Endothelial cell of umbilical vein (primary cell): ENCODE measurements around the gene UBAP2L. TPM values are rescaled to one million over a fixed set of nuclear protein-coding genes. Genes with fewer than 3 reads are reported as not detected.

Experiments used
- BruUV-seq: library from RNA; stranded (reverse); fragments of 400-500 nt; replicated peaks from 2 replicates; lab custom pipeline; 2021; lab: Mats Ljungman, UMichigan
- CTCF ChIA-PET: fragments of 300-600, 350-600 bp; sonication (Branson Sonifier 250); formaldehyde crosslinking; loops from one replicate; lab custom pipeline; 2021; ENCODE audit warnings: antibody characterized with exemption, inconsistent platforms; lab: Charles Lee
- POLR2A ChIA-PET: fragments of 300-600, 350-600 bp; sonication (Branson Sonifier 250); formaldehyde crosslinking; loops from one replicate; lab custom pipeline; 2021; ENCODE audit warnings: antibody characterized with exemption, inconsistent platforms; lab: Charles Lee
- DNase-seq: peaks from one replicate; pipeline ENCODE4 v3.0.0-alpha.2; 2011; ENCODE audit warnings: low read depth, low spot score
- FAIRE-seq: peaks from 2 replicates; lab custom pipeline; 2011; peaks lifted over from hg19 to GRCh38; lab: Jason Lieb, UNC
- H2AFZ ChIP-seq: 2 replicates; pipeline ENCODE4 v1.6.0; 2012; ENCODE audit warnings: low read depth, low read length, control low read depth, inconsistent platforms
- H3K27ac ChIP-seq: 2 replicates; pipeline ENCODE4 v1.5.1; 2011; ENCODE audit warnings: low read depth, mild to moderate bottlenecking, control low read depth, low read length, moderate library complexity; ENCODE audit not compliant: insufficient read depth
- H3K27me3 ChIP-seq, 2 experiments: 2 replicates each; pipeline versions ENCODE4 v1.6.0 to v1.6.1; 2011; ENCODE audit warnings: low read length in 2 of 2, mixed read lengths in 1 of 2; ENCODE audit not compliant: control insufficient read depth in 2 of 2, insufficient read depth in 2 of 2
- H3K36me3 ChIP-seq, 2 experiments: 2 replicates in 1 of 2; 3 replicates in 1 of 2; pipeline ENCODE4 v1.5.1; 2011; ENCODE audit warnings: low read length in 2 of 2, mild to moderate bottlenecking in 1 of 2, moderate library complexity in 1 of 2; ENCODE audit not compliant: control insufficient read depth in 2 of 2, insufficient read depth in 2 of 2; ENCODE audit errors: extremely low read depth in 1 of 2
- H3K4me1 ChIP-seq: 3 replicates; pipeline ENCODE4 v1.5.1; 2011; ENCODE audit warnings: mild to moderate bottlenecking, low read length; ENCODE audit not compliant: control insufficient read depth, insufficient read depth; ENCODE audit errors: extremely low read depth
- H3K4me2 ChIP-seq: 2 replicates; pipeline ENCODE4 v1.6.1; 2011; ENCODE audit warnings: low read length, control low read depth, mixed read lengths; ENCODE audit not compliant: insufficient read depth
- H3K4me3 ChIP-seq, 3 experiments: fragments of 200-600 bp in 1 of 3; sonication (generic), shearing (Covaris generic) in 1 of 3; replicated peaks in 1 of 3; 2 replicates each; pipeline ENCODE4 v1.5.1; 2011 to 2016; ENCODE audit warnings: control low read depth in 3 of 3, low read length in 3 of 3, mild to moderate bottlenecking in 2 of 3, inconsistent platforms in 1 of 3, low read depth in 1 of 3, moderate library complexity in 1 of 3; ENCODE audit not compliant: insufficient read depth in 1 of 3
- H3K79me2 ChIP-seq: 2 replicates; pipeline ENCODE4 v1.6.0; 2012; ENCODE audit warnings: low read length, inconsistent platforms; ENCODE audit not compliant: control insufficient read depth, insufficient read depth
- H3K9ac ChIP-seq: replicated peaks from 2 replicates; pipeline ENCODE3; 2011; ENCODE audit warnings: low read length, control low read depth; ENCODE audit not compliant: insufficient read depth; ENCODE audit errors: extremely low read depth
- H3K9me1 ChIP-seq: replicated peaks from 3 replicates; pipeline ENCODE4 v1.6.0; 2011; ENCODE audit warnings: mild to moderate bottlenecking, low read length; ENCODE audit not compliant: control insufficient read depth, insufficient read depth; ENCODE audit errors: extremely low read depth
- H3K9me3 ChIP-seq: replicated peaks from 2 replicates; pipeline ENCODE4 v1.5.1; 2012; ENCODE audit warnings: low read length, inconsistent platforms; ENCODE audit not compliant: control insufficient read depth, insufficient read depth
- H4K20me1 ChIP-seq: replicated peaks from 2 replicates; pipeline ENCODE3; 2011; ENCODE audit warnings: mild to moderate bottlenecking, low read length; ENCODE audit not compliant: control insufficient read depth, insufficient read depth; ENCODE audit errors: extremely low read depth
- EZH2 ChIP-seq: IDR thresholded peaks from 2 replicates; pipeline ENCODE4 v1.6.1; 2012; ENCODE audit warnings: borderline replicate concordance, low read depth, mild to moderate bottlenecking, moderate library complexity, low read length, inconsistent platforms; ENCODE audit not compliant: severe bottlenecking
- FOS ChIP-seq: IDR thresholded peaks from 2 replicates; pipeline ENCODE4 v1.6.1; 2011; ENCODE audit warnings: mild to moderate bottlenecking, low read length, moderate library complexity, borderline replicate concordance; ENCODE audit not compliant: insufficient read depth
- GATA2 ChIP-seq: IDR thresholded peaks from 2 replicates; pipeline ENCODE4 v1.7.0; 2011; ENCODE audit warnings: low read depth, mild to moderate bottlenecking, moderate library complexity, mixed read lengths, low read length; ENCODE audit not compliant: insufficient read length, insufficient read depth
- JUN ChIP-seq: IDR thresholded peaks from 2 replicates; pipeline ENCODE4 v1.6.1; 2011; ENCODE audit warnings: borderline replicate concordance, low read depth; ENCODE audit not compliant: insufficient read length, insufficient read depth
- MYC ChIP-seq: IDR thresholded peaks from one replicate; pipeline ENCODE4 v1.6.1; 2011; ENCODE audit warnings: mild to moderate bottlenecking, low read depth, low read length
- POLR2A ChIP-seq: IDR thresholded peaks from 2 replicates; pipeline ENCODE4 v1.6.1; 2012; ENCODE audit warnings: low read depth, mild to moderate bottlenecking, control low read depth, low read length
- POLR2AphosphoS5 ChIP-seq: IDR thresholded peaks from 2 replicates; pipeline ENCODE4 v1.6.1; 2012; ENCODE audit warnings: low read depth, mild to moderate bottlenecking, control low read depth, low read length, moderate library complexity; ENCODE audit not compliant: insufficient read depth
- dilution Hi-C: fragments of 300-500 bp; cut with MboI; formaldehyde crosslinking; loops from one replicate; pipeline ENCODE4 v1.15.0; 2019; ENCODE audit warnings: low sequenced_read_pairs; ENCODE audit not compliant: extremely low pct_ligation_motif_present
- intact Hi-C: fragments of 100-400 bp; cut with micrococcal nuclease; formaldehyde crosslinking; loops from one replicate; pipeline ENCODE4 v1.10.0; 2022
- polyA plus RNA-seq, 4 experiments: library from polyadenylated mRNA; depleted of rRNA in 3 of 4; stranded (reverse) in 3 of 4; unstranded in 1 of 4; fragments of >200 nt; gene quantifications; 2 replicates each; pipeline versions ENCODE4 v1.2.1 to v1.2.3, GENCODE V29; 2011 to 2012; ENCODE audit warnings: missing spikeins in 1 of 4
- total RNA-seq: library from RNA; stranded (reverse); gene quantifications from 2 replicates; pipeline ENCODE4 v1.2.3, GENCODE V29; 2021
- TF ChIP-seq, protein P1 (sequence below), 2 donors: IDR thresholded peaks; 1 replicate in 1 of 2; 2 replicates in 1 of 2; pipeline ENCODE4 v1.5.1; 2011; ENCODE audit warnings: low read length in 2 of 2, mild to moderate bottlenecking in 2 of 2, moderate library complexity in 2 of 2, control low read depth in 1 of 2, inconsistent platforms in 1 of 2, low read depth in 1 of 2; ENCODE audit not compliant: insufficient read depth in 1 of 2; ENCODE audit errors: extremely low read depth in 1 of 2
- TF ChIP-seq, protein P2 (sequence below): IDR thresholded peaks from 2 replicates; pipeline ENCODE4 v1.6.1; 2011; ENCODE audit not compliant: insufficient read depth, insufficient read length

Gene UBAP2L
- total and polyA plus RNA-seq, 2 donors (not counting 3 experiments of a cell fraction or from before 2014, with no cell fraction given) = 229 to 280 TPM

DNA sequence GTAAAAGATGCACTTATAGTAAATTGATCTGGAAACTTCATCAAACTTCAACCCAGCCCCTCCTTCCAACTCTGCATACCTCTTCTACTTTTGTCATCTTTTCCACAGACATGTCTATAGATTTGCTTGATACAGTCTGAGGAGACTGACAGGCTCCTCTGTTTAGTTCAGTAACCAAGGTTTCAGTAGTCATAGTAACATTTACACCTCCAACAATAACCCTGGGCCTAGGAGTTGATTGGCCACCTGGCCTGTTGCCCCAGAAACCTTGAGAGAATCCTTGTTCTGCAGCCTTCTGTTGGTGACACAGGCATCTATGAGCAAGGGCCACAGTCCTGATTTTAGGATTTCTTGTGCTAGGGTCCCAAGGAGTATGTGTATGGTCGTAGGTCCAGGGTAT, 14.6 kb upstream of the UBAP2L start, which contains the start of gene CFAP141:
Gene CFAP141, minus strand, starts transcription at position 138 of the 400 bp plus-strand sequence. Its CDS starts 26 bp downstream, at position 112.
- Histone ChIP-seq H3K36me3 (peaks cover 13 to 24% of the 10 kb centered on the region in 2 experiments), H3K27me3 (no peaks in the 10 kb centered on the region), H2AFZ (no peak within 1 kb of the TSS), H3K9me1 (no peaks in the 10 kb centered on the region), H3K27ac (no peak within 1 kb of the TSS), H3K4me2 (no peak within 1 kb of the TSS), H4K20me1 (no peaks in the 10 kb centered on the region), H3K9ac (no peak within 1 kb of the TSS), H3K4me3 (no peak within 1 kb of the TSS), H3K9me3 (no peaks in the 10 kb centered on the region), H3K79me2 (no peaks in the 10 kb centered on the region), H3K4me1 (no peaks in the 10 kb centered on the region)
- intact Hi-C loops = no loop called here
- no TSS peak for BruUV-seq
- ChIA-PET POLR2A (no interaction called here), CTCF (no interaction called here)
- TF ChIP-seq FOS (no peak), POLR2A (no peak), POLR2AphosphoS5 (no peak), EZH2 (no peak), JUN (no peak), MYC (no peak), GATA2 (no peak)
- TF ChIP-seq, protein P1, sequence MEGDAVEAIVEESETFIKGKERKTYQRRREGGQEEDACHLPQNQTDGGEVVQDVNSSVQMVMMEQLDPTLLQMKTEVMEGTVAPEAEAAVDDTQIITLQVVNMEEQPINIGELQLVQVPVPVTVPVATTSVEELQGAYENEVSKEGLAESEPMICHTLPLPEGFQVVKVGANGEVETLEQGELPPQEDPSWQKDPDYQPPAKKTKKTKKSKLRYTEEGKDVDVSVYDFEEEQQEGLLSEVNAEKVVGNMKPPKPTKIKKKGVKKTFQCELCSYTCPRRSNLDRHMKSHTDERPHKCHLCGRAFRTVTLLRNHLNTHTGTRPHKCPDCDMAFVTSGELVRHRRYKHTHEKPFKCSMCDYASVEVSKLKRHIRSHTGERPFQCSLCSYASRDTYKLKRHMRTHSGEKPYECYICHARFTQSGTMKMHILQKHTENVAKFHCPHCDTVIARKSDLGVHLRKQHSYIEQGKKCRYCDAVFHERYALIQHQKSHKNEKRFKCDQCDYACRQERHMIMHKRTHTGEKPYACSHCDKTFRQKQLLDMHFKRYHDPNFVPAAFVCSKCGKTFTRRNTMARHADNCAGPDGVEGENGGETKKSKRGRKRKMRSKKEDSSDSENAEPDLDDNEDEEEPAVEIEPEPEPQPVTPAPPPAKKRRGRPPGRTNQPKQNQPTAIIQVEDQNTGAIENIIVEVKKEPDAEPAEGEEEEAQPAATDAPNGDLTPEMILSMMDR (IDR thresholded peaks at IDR 0.05; ENCODE audit: extremely low read depth in 1 of 2, insufficient read depth in 1 of 2, low read depth in 1 of 2, low read length in 2 of 2) = no peak
- TF ChIP-seq, protein P2, sequence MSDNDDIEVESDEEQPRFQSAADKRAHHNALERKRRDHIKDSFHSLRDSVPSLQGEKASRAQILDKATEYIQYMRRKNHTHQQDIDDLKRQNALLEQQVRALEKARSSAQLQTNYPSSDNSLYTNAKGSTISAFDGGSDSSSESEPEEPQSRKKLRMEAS = no peak
- DNase-seq (no peak), FAIRE-seq (no peak)
- dilution Hi-C loops = no loop called here
